GM12878 (cell line): ENCODE results near the gene IRF6. TPM values are rescaled to one million over a fixed set of nuclear protein-coding genes. Genes with fewer than 3 reads are reported as not detected.

Source experiments
- ATAC-seq: fragments of 200-7000 bp; cut with Tn5 transposase; 3 replicates; pipeline ENCODE4 v1.9.1; 2020; ENCODE audit warnings: mild to moderate bottlenecking, moderate library complexity
- BruUV-seq: library from RNA; stranded (reverse); fragments of 400-500 nt; replicated peaks from 2 replicates; lab custom pipeline; 2021; lab: Mats Ljungman, UMichigan
- CTCF ChIA-PET: fragments of 300-600 bp; sonication (Branson Sonifier 250); formaldehyde crosslinking; extraction: SDS; loops from one replicate; lab custom pipeline; 2021; ENCODE audit warnings: inconsistent platforms; lab: Yijun Ruan, JAX
- POLR2A ChIA-PET: fragments of 350-600 bp; formaldehyde crosslinking; extraction: SDS; loops from one replicate; lab custom pipeline; 2021; ENCODE audit warnings: inconsistent platforms; lab: Charles Lee
- RAD21 ChIA-PET: fragments of 300-600 bp; sonication (Branson Sonifier 250); formaldehyde crosslinking; loops from one replicate; lab custom pipeline; 2023; ENCODE audit warnings: antibody characterized with exemption; ENCODE audit not compliant: unreplicated experiment; lab: Charles Lee
- SMC1A ChIA-PET: fragments of 300-600 bp; sonication (Branson Sonifier 250); formaldehyde crosslinking; loops from one replicate; lab custom pipeline; 2023; ENCODE audit not compliant: unreplicated experiment, uncharacterized antibody; lab: Charles Lee
- DNase-seq: peaks from one replicate; pipeline ENCODE4 v3.0.0-alpha.2; 2011; ENCODE audit warnings: low read depth, low spot score
- FAIRE-seq: peaks from 3 replicates; lab custom pipeline; 2011; peaks lifted over from hg19 to GRCh38; lab: Jason Lieb, UNC
- H2AFZ ChIP-seq: 2 replicates; pipeline ENCODE4 v1.6.0; 2011; ENCODE audit warnings: low read depth, low read length, control low read depth; ENCODE audit not compliant: control insufficient read depth
- H3K27ac ChIP-seq: 2 replicates; pipeline ENCODE4 v1.5.1; 2011; ENCODE audit warnings: control low read depth; ENCODE audit not compliant: control insufficient read depth, insufficient read depth
- H3K27me3 ChIP-seq, 2 experiments: replicated peaks in 1 of 2; 2 replicates each; pipeline versions ENCODE4 v1.6.0 to v1.6.1; 2011; ENCODE audit warnings: low read length in 1 of 2; ENCODE audit not compliant: control insufficient read depth in 2 of 2, insufficient read depth in 2 of 2
- H3K36me3 ChIP-seq, 2 experiments: 2 replicates each; pipeline ENCODE4 v1.5.1; 2011; ENCODE audit warnings: low read length in 1 of 2; ENCODE audit not compliant: control insufficient read depth in 2 of 2, insufficient read depth in 2 of 2
- H3K4me1 ChIP-seq: 2 replicates; pipeline ENCODE4 v1.6.1; 2011; ENCODE audit warnings: mild to moderate bottlenecking, low read length, moderate library complexity, mixed read lengths; ENCODE audit not compliant: control insufficient read depth, insufficient read depth
- H3K4me2 ChIP-seq: 2 replicates; pipeline ENCODE4 v1.6.0; 2011; ENCODE audit warnings: control low read depth; ENCODE audit not compliant: control insufficient read depth, insufficient read depth
- H3K4me3 ChIP-seq: fragments of 200-600 bp; sonication (generic); 2 replicates; pipeline ENCODE4 v1.5.1; 2016
- H3K79me2 ChIP-seq: 2 replicates; pipeline ENCODE4 v1.6.0; 2011; ENCODE audit warnings: low read length; ENCODE audit not compliant: control insufficient read depth, insufficient read depth
- H3K9ac ChIP-seq: 2 replicates; pipeline ENCODE4 v1.8.0; 2011; ENCODE audit warnings: low read length, control low read depth, mixed read lengths; ENCODE audit not compliant: control insufficient read depth, insufficient read depth
- H3K9me3 ChIP-seq: replicated peaks from 3 replicates; pipeline ENCODE4 v1.5.1; 2011; ENCODE audit warnings: mild to moderate bottlenecking, low read length; ENCODE audit not compliant: control insufficient read depth, insufficient read depth
- H4K20me1 ChIP-seq: 2 replicates; pipeline ENCODE4 v1.6.0; 2011; ENCODE audit not compliant: control insufficient read depth, insufficient read depth
- CEBPB ChIP-seq, 2 experiments: fragments of 150-350 bp in 1 of 2; IDR thresholded peaks; 2 replicates each; pipeline ENCODE4 v1.6.1; 2012 to 2014; ENCODE audit warnings: low read depth in 2 of 2, low read length in 2 of 2, borderline replicate concordance in 1 of 2, inconsistent platforms in 1 of 2
- MEF2B ChIP-seq: fragments of 450-650 bp; IDR thresholded peaks from 2 replicates; pipeline ENCODE4 v1.6.1; 2018; ENCODE audit warnings: mild to moderate bottlenecking, moderate library complexity; ENCODE audit not compliant: partially characterized antibody, poor library complexity, severe bottlenecking
- MYB ChIP-seq: fragments of 150-350 bp; IDR thresholded peaks from 2 replicates; pipeline ENCODE4 v1.6.1; 2014; ENCODE audit warnings: mild to moderate bottlenecking, low read depth, low read length, borderline replicate concordance
- SIN3A ChIP-seq: IDR thresholded peaks from 2 replicates; pipeline ENCODE4 v1.6.1; 2012; ENCODE audit warnings: low read depth, low read length, improper control_type of control experiment
- SUPT20H ChIP-seq: IDR thresholded peaks from 2 replicates; pipeline ENCODE4 v1.6.1; 2011; ENCODE audit warnings: low read depth, mild to moderate bottlenecking, low read length, moderate library complexity, borderline replicate concordance; ENCODE audit not compliant: control insufficient read depth
- YBX1 ChIP-seq: fragments of 450-650 bp; IDR thresholded peaks from 2 replicates; pipeline ENCODE4 v1.6.1; 2016; ENCODE audit warnings: antibody characterized with exemption
- YY1 ChIP-seq: IDR thresholded peaks from 2 replicates; pipeline ENCODE4 v1.6.1; 2011; ENCODE audit warnings: low read depth, mild to moderate bottlenecking, low read length
- WGBS: methylation state at CpG from one replicate; pipeline ENCODE4 v1.1.6; 2016; ENCODE audit warnings: low lambda C conversion rate; ENCODE audit not compliant: insufficient replicate concordance, insufficient coverage; ENCODE audit errors: missing lambda C conversion rate; 5-methylcytosine and 5-hydroxymethylcytosine counted together
- in situ Hi-C: fragments of 300-500 bp; cut with MboI; formaldehyde crosslinking; loops from 9 replicates; pipeline ENCODE4 v1.14.3; 2018; ENCODE audit warnings: mixed read lengths
- intact Hi-C: fragments of 100-400 bp; cut with micrococcal nuclease; formaldehyde crosslinking; loops from one replicate; pipeline ENCODE4 v1.14.2; 2022; ENCODE audit not compliant: unreplicated experiment
- polyA plus RNA-seq, 11 experiments: library from polyadenylated mRNA; depleted of rRNA in 4 of 11; unstranded in 6 of 11; stranded (reverse) in 5 of 11; fragments of >200 nt; fragmentation: Nextera tagmentation in 4 of 11; fragmentation: Illumina TruSeq in 1 of 11; extraction: Ambion mirVana in 4 of 11; extraction: Trizol in 1 of 11; gene quantifications; 1 replicate in 1 of 11; 2 replicates in 10 of 11; pipeline versions ENCODE4 v1.2.1 to v1.2.3, GENCODE V29; 2011 to 2016; ENCODE audit warnings: inconsistent platforms in 2 of 11, missing spikeins in 2 of 11, low read depth in 1 of 11
- total RNA-seq, 4 experiments: library from RNA; depleted of rRNA in 3 of 4; stranded (reverse); fragments of >200 nt in 3 of 4; fragmentation: Illumina TruSeq in 1 of 4; extraction: Trizol in 1 of 4; gene quantifications; 2 replicates each; pipeline versions ENCODE4 v1.2.1 to v1.2.3, GENCODE V29; 2013 to 2021
- TF ChIP-seq, protein P1 (sequence below): IDR thresholded peaks from 2 replicates; pipeline ENCODE4 v1.6.1; 2012; ENCODE audit warnings: low read length, inconsistent platforms
- TF ChIP-seq, protein P2 (sequence below): fragments of 450-650 bp; IDR thresholded peaks from 2 replicates; pipeline ENCODE4 v1.6.1; 2017; ENCODE audit warnings: mild to moderate bottlenecking, moderate library complexity
- TF ChIP-seq, protein P3 (sequence below): fragments of 450-650 bp; IDR thresholded peaks from 2 replicates; pipeline ENCODE4 v1.6.1; 2018; ENCODE audit warnings: borderline replicate concordance, mild to moderate bottlenecking; ENCODE audit not compliant: partially characterized antibody

IRF6 gene
- total and polyA plus RNA-seq, 10 of the 15 experiments (the other 5 are each of a cell fraction or from before 2014, with no cell fraction given), result 0.04 to 0.50 (median 0.09) TPM; not detected in 1

DNA sequence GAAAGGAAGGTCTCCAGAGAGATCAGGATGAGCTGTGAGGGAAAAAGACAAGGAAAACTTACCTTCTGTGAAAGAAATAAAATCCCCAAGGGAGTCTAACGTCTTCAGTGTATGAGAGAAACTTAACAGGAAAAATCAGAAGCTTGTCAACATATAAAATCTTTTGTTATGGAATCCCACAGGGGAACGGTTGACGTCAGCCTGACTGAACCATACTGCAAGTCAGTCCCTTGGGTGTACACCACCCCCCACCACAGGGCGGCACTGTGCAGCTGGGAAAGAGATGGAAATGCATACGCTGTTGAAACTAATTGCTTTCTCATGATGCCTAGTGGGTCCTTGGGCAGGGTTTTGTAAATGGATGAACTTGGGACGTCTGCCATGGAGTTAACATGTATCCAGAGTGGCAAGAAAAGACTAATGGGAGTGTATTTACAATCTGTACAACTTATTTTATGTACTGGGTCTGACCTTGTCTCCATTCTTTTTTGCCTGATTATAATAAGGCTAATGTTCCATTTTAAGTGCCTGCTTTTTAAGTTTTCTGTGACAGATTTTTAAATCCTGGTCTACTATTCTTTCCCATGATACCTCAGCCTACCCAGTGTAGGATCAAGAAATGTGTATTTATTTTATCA lies 44.5 kb upstream of the IRF6 start (continued):
- TF ChIP-seq, protein P1, sequence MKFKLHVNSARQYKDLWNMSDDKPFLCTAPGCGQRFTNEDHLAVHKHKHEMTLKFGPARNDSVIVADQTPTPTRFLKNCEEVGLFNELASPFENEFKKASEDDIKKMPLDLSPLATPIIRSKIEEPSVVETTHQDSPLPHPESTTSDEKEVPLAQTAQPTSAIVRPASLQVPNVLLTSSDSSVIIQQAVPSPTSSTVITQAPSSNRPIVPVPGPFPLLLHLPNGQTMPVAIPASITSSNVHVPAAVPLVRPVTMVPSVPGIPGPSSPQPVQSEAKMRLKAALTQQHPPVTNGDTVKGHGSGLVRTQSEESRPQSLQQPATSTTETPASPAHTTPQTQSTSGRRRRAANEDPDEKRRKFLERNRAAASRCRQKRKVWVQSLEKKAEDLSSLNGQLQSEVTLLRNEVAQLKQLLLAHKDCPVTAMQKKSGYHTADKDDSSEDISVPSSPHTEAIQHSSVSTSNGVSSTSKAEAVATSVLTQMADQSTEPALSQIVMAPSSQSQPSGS, result no peak
- TF ChIP-seq, all 136 proteins: peak for 4

- H3K4me3 ChIP-seq, result no peak overlapping the region
- WGBS, result 68% methylated on average over 5 of the region's 5 CpGs
- no peak overlapping the region for H2AFZ ChIP-seq
- FAIRE-seq (no peak), DNase-seq (no peak), ATAC-seq (no peak)
- peaks cover 15 to 16% of the 10 kb centered on the region in 2 experiments; a peak in 3 of 4 replicates for H3K36me3 ChIP-seq
- no peaks in the 10 kb centered on the region for H3K79me2 ChIP-seq
- H3K4me1 ChIP-seq, result no peaks in the 10 kb centered on the region
- no peak overlapping the region for H3K27ac ChIP-seq
- in situ Hi-C loops, result no loop called here
- H3K9me3 ChIP-seq, result no peaks in the 10 kb centered on the region
- H3K9ac ChIP-seq, result no peak overlapping the region
- no peaks in the 10 kb centered on the region for H3K27me3 ChIP-seq
- intact Hi-C loops, result no loop called here
- SMC1A ChIA-PET, result no interaction called here
- TF ChIP-seq, protein P2, sequence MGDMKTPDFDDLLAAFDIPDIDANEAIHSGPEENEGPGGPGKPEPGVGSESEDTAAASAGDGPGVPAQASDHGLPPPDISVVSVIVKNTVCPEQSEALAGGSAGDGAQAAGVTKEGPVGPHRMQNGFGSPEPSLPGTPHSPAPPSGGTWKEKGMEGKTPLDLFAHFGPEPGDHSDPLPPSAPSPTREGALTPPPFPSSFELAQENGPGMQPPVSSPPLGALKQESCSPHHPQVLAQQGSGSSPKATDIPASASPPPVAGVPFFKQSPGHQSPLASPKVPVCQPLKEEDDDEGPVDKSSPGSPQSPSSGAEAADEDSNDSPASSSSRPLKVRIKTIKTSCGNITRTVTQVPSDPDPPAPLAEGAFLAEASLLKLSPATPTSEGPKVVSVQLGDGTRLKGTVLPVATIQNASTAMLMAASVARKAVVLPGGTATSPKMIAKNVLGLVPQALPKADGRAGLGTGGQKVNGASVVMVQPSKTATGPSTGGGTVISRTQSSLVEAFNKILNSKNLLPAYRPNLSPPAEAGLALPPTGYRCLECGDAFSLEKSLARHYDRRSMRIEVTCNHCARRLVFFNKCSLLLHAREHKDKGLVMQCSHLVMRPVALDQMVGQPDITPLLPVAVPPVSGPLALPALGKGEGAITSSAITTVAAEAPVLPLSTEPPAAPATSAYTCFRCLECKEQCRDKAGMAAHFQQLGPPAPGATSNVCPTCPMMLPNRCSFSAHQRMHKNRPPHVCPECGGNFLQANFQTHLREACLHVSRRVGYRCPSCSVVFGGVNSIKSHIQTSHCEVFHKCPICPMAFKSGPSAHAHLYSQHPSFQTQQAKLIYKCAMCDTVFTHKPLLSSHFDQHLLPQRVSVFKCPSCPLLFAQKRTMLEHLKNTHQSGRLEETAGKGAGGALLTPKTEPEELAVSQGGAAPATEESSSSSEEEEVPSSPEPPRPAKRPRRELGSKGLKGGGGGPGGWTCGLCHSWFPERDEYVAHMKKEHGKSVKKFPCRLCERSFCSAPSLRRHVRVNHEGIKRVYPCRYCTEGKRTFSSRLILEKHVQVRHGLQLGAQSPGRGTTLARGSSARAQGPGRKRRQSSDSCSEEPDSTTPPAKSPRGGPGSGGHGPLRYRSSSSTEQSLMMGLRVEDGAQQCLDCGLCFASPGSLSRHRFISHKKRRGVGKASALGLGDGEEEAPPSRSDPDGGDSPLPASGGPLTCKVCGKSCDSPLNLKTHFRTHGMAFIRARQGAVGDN, result no peak
- TF ChIP-seq YY1 (no peak), MYB (no peak), YBX1 (no peak), MEF2B (no peak), SIN3A (no peak), SUPT20H (no peak), CEBPB (IDR thresholded peaks at IDR 0.05; ENCODE audit: borderline replicate concordance in 1 of 2, low read depth in 2 of 2, low read length in 2 of 2) (no peak)
- TF ChIP-seq, protein P3, sequence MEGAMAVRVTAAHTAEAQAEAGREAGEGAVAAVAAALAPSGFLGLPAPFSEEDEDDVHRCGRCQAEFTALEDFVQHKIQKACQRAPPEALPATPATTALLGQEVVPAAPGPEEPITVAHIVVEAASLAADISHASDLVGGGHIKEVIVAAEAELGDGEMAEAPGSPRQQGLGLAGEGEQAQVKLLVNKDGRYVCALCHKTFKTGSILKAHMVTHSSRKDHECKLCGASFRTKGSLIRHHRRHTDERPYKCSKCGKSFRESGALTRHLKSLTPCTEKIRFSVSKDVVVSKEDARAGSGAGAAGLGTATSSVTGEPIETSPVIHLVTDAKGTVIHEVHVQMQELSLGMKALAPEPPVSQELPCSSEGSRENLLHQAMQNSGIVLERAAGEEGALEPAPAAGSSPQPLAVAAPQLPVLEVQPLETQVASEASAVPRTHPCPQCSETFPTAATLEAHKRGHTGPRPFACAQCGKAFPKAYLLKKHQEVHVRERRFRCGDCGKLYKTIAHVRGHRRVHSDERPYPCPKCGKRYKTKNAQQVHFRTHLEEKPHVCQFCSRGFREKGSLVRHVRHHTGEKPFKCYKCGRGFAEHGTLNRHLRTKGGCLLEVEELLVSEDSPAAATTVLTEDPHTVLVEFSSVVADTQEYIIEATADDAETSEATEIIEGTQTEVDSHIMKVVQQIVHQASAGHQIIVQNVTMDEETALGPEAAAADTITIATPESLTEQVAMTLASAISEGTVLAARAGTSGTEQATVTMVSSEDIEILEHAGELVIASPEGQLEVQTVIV, result no peak
- BruUV-seq, result no TSS peak
- POLR2A ChIA-PET, result no interaction called here
- H3K4me2 ChIP-seq, result no peak overlapping the region
- RAD21 ChIA-PET, result no interaction called here
- CTCF ChIA-PET, result interaction anchor here (0.9 to 4.0 kb wide), 7 partner anchors 10 to 471 kb away, joined by 3 to 20 read pairs (median 5); no protein-coding TSS in a partner anchor
- no peaks in the 10 kb centered on the region for H4K20me1 ChIP-seq
Measured at GRCh38 chr1:209849388-209849787, 43.4 kb upstream of the IRF6 start.
